Activated CD4-positive, alpha-beta T cell treated with anti-CD3 and anti-CD28 coated beads, Interleukin-2, amount 50 U/mL, for 1 hour (primary cell): ENCODE data around the gene FKBP1B.
"Not testable (repeated sequence)": the region's sequence is repeated elsewhere in the genome, so short reads cannot be mapped to it uniquely, and the experiment has no call there.

Experiments
- DNase-seq: peaks from one replicate; pipeline ENCODE4 v3.0.0-alpha.2; 2020

Gene FKBP1B

GRCh38 chr2:24105816-24106215 is 56.3 kb downstream of the FKBP1B start:
- DNase-seq = no peak

GRCh38 chr2:24106786-24107185 is 57.2 kb downstream of the FKBP1B start:
- no peak for DNase-seq

GRCh38 chr2:24107336-24107735 is 57.8 kb downstream of the FKBP1B start:
- no peak for DNase-seq

- DNase-seq = not testable (repeated sequence)
Observed at GRCh38 chr2:24109431-24109830, 59.9 kb downstream of the FKBP1B start.

- DNase-seq = no peak
Observed at GRCh38 chr2:24110660-24111303, 61.2 kb downstream of the FKBP1B start.

GRCh38 chr2:24111407-24111901 is 61.9 kb downstream of the FKBP1B start:
- DNase-seq = no peak
